Kidney tubule cell (primary cell): Measurements from ENCODE around the gene DNM1.

Experiments
- DNase-seq: peaks from one replicate; pipeline ENCODE4 v3.0.0-alpha.2; 2018; ENCODE audit warnings: low spot score

DNM1 gene

GRCh38 chr9:128205296-128205944, 2.2 kb downstream of the DNM1 start:
- DNase-seq = no peak

- no peak for DNase-seq
Measured at GRCh38 chr9:128206484-128206883, 3.3 kb downstream of the DNM1 start.

GRCh38 chr9:128206916-128207910, 4.0 kb downstream of the DNM1 start:
- DNase-seq = no peak

- DNase-seq = no peak
Measured at GRCh38 chr9:128208386-128208785, 5.2 kb downstream of the DNM1 start.

DNA sequence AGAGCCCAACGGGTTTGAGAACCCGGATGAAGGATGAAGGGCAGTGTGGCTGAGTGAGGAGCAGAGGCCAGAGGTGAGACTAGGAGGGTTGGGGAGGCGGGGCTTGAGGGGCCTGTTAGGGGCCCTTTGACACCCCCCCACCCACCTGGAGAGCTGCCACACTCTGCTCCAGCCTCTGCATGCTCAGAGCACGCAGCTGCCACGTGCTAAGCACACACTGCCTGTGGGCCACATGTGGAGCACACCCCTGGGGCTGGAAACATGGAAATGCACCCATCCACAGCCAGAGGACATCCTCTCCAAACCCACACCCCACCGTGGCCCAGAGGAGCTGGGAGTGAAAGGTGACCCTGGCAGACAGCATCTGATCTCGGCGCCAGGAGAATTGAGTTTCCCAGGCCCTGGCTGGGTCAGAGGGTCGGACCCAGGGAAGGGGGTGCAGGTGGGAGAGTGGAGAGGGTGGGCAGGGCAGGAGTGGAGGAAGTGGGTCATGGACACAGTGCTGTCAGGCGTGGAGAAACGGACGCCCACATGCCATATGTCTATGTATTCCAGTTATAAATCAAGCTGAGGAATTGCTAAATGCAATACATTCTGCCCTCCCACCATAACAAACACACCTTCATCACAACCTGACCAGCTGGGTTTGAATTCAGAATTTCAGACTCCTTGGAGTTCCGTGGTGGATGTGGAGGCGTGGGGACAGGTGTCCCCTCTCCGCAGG, 5.9 kb downstream of the DNM1 start:
- no peak for DNase-seq

GRCh38 chr9:128211186-128211980, 8.2 kb downstream of the DNM1 start:
- DNase-seq = peak; percentile 92

DNA sequence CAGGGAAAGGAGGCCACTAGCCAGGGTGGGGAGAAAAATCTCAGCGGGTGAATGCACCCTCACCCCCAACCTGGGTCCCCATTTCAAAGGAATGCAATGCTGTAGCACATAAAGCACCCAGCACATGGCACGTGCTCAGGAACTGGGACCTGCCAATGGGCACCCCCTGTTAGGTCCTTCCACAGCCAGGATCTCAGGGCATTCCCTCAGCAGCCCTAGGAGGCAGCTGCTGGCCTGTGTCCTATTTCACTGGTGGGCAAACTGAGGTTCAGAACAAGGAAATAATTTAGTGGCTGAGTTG, 8.8 kb downstream of the DNM1 start:
- DNase-seq = no peak

GRCh38 chr9:128213746-128214497, 10.7 kb downstream of the DNM1 start:
- no peak for DNase-seq

DNA sequence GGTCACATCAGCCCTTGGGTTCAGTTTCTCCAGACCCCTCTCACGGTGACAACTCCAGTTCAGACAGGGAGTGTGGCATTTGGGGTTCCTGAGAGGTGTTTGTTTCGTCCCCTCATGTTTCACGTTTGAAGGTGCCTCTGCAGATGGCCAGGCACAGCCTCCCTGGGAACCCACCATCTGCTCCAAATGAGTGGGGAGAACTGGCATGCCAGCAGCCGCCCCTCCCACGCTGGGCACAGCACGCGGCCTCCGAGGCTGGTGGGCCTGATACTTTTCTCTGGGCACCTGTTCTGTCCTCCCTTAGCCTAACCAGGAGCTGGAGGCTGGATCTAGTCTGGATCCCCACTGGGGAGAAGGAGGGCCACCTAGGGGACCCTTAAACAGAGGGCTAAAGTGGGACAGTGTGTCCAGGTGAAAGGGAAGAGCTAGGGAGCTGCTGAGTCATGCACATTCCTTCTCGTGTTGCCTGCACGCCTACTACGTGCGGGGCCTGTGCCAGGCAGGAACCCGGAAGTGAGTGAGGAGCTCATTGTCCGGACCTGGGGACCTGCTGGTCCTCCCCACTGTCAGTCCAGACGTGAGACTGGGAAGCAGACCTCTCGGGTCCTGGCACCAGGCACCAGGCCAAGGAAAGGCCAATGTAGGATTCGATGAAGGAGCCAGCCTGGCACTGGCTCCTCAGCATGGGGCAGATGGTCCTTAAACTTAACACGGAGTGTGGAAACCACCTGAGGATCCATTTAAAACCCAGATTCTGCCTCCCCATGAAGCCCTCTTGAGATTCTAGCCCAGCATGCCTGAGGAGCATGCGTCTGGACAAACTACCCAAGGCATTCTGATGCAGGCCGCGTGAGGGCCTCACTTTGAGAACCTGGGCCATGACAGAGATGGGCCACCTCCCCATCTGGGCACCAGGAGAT, 11.7 kb downstream of the DNM1 start:
- DNase-seq = peak; percentile 60

- peak; percentile 38 for DNase-seq
Measured at GRCh38 chr9:128215491-128216409, 12.6 kb downstream of the DNM1 start.

GRCh38 chr9:128216781-128217553, 13.8 kb downstream of the DNM1 start:
- DNase-seq = no peak

DNA sequence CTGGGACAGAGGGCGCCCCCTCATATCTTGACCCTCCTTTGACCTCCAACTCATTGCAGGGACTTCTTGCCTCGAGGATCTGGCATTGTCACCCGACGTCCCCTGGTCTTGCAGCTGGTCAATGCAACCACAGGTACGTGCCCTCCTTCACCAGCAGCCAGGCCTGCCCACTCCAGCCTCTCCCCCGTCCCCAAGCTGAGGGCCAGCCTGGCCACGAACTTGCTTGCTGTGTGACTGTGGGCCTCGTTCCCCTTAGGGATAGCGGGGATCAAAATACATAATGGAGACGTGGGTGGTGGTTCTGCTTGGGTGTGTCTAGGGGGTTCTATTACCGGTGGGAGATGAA, 15.0 kb downstream of the DNM1 start:
- no peak for DNase-seq

GRCh38 chr9:128218518-128219389, 15.6 kb downstream of the DNM1 start:
- DNase-seq = peak; percentile 96

DNA sequence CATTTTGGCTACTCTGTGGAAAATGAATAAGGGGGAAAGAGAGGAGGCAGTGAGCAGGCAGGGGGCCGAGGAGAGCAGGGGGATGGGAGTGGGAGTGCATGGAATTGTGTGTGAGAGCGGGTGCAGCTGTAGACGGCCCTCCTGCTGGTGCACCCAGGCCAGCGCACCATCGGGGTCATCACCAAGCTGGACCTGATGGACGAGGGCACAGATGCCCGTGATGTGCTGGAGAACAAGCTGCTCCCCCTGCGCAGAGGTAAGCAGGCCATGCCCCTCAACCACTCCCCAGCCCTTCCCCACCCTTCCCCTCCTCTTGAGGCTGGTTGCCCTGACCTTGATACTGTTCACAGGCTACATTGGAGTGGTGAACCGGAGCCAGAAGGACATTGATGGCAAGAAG, 16.7 kb downstream of the DNM1 start:
- no peak for DNase-seq

- no peak for DNase-seq
Measured at GRCh38 chr9:128222026-128222425, 18.8 kb downstream of the DNM1 start.

- DNase-seq = no peak
Measured at GRCh38 chr9:128222880-128223670, 19.9 kb downstream of the DNM1 start.

GRCh38 chr9:128224877-128225276, 21.7 kb downstream of the DNM1 start:
- DNase-seq = no peak
